GM12892 (cell line): ENCODE data around the gene SFPQ.

ENCODE experiments used
- POLR2A ChIP-seq: IDR thresholded peaks from 2 replicates; pipeline ENCODE4 v1.6.1; 2011; ENCODE audit warnings: low read depth, low read length, control low read depth
- POLR2AphosphoS5 ChIP-seq: IDR thresholded peaks from 2 replicates; pipeline ENCODE4 v1.6.1; 2011; ENCODE audit warnings: low read depth, low read length, control low read depth

GRCh38 chr1:35190784-35191183 is 2.2 kb downstream of the SFPQ start:
- TF ChIP-seq POLR2A (peak; percentile 54; the same call in 1 of the 2 replicates), POLR2AphosphoS5 (peak; percentile 65; the same call in 1 of the 2 replicates)
